Measurements from ENCODE around the gene AOAH.

The AOAH gene

GRCh38 chr7:36761835-36762234, 37.5 kb upstream of the AOAH start:
- no peaks in the 10 kb centered on the region for H3K9me3 Mint-ChIP-seq
- no peak for TF ChIP-seq CTCF (IDR thresholded peaks at IDR 0.05; ENCODE audit: unreplicated experiment in 3 of 3)
- no peaks in the 10 kb centered on the region for H3K27me3 Mint-ChIP-seq (ENCODE audit: low read depth)
- no peak overlapping the region for H3K4me3 Mint-ChIP-seq
- no peak overlapping the region for H3K27ac Mint-ChIP-seq
- H3K36me3 Mint-ChIP-seq (ENCODE audit: low read depth) = no peaks in the 10 kb centered on the region
- H3K4me1 Mint-ChIP-seq = peaks cover 23% of the 10 kb centered on the region

- H3K27ac Mint-ChIP-seq = peak overlapping the region in 1 of 3 experiments; percentile 15
- no peak overlapping the region for H3K4me3 Mint-ChIP-seq
- no peaks in the 10 kb centered on the region for H3K27me3 Mint-ChIP-seq (ENCODE audit: low read depth)
- TF ChIP-seq CTCF (IDR thresholded peaks at IDR 0.05; ENCODE audit: unreplicated experiment in 3 of 3) = no peak
- H3K36me3 Mint-ChIP-seq (ENCODE audit: low read depth) = no peaks in the 10 kb centered on the region
- peaks cover 23% of the 10 kb centered on the region for H3K4me1 Mint-ChIP-seq
- no peaks in the 10 kb centered on the region for H3K9me3 Mint-ChIP-seq
Observed at GRCh38 chr7:36760856-36761762, 36.8 kb upstream of the AOAH start.

DNA sequence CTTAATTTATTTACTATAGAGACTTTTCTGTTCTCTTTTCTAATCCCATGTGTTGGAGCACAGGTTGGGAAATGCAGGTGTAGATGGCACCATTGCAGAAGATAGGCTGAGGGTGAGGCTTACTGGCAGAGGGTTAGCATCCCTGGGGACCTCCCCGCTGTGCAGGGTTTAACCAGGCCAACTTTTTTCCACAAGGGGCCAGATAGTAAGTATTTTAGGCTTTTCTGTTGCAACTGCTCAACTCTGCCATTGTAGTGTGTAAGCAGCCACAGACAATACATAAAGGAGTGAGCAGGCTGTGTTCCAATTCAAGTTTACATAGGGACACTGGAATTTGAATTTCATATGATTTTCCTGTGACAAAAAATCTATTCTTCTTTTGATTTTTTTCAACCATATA, 34.6 kb upstream of the AOAH start:
- H3K27me3 Mint-ChIP-seq (ENCODE audit: low read depth) = no peaks in the 10 kb centered on the region

GRCh38 chr7:36755484-36755883, 31.2 kb upstream of the AOAH start:
- Mint-ChIP-seq H3K36me3 (ENCODE audit: low read depth) (no peaks in the 10 kb centered on the region), H3K27me3 (ENCODE audit: low read depth) (no peaks in the 10 kb centered on the region), H3K4me1 (peaks cover 14% of the 10 kb centered on the region)

More for the DNA sequence above, 34.6 kb upstream of the AOAH start:
- no peak overlapping the region for H3K4me3 Mint-ChIP-seq
- no peaks in the 10 kb centered on the region for H3K36me3 Mint-ChIP-seq (ENCODE audit: low read depth)
- no peak for TF ChIP-seq CTCF (IDR thresholded peaks at IDR 0.05; ENCODE audit: unreplicated experiment in 3 of 3)
- no peak overlapping the region for H3K27ac Mint-ChIP-seq
- peaks cover 28% of the 10 kb centered on the region for H3K4me1 Mint-ChIP-seq
- H3K9me3 Mint-ChIP-seq = no peaks in the 10 kb centered on the region

DNA sequence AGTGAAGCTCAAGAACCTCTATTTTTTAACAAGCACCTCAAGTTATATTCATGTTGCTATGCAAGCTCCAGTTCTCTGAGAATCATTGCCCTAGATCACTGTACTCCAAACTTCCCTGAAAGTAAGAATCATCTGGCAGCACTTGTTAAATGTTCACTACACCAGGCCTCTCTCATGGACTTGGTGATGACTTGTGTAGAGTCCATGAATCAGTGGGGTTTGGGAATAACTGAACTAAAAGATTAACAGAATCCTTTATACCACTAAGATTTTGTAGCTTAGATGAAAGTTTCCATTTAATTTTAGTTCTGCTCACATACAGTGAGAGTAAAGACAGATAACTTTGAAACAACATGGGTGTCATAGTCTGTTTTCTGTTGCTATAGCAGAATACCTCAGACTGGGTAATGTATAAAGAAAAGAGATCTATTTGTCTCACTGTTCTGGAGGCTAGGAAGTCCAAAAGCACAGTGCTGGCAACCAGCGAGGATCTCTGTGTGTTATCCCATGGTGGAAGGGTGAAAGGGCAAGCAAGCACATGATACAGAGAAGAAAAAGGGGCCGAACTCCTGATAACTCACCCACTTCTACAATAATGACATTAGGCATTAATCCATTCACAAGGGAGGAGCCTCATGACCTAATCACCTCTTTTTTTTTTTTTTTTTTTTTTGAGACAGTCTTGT, 27.9 kb upstream of the AOAH start:
- Mint-ChIP-seq H3K27ac (no peak overlapping the region), H3K4me3 (no peak overlapping the region), H3K36me3 (ENCODE audit: low read depth) (no peaks in the 10 kb centered on the region), H3K27me3 (ENCODE audit: low read depth) (no peaks in the 10 kb centered on the region), H3K4me1 (peaks cover 5% of the 10 kb centered on the region), H3K9me3 (no peaks in the 10 kb centered on the region)
- no peak for TF ChIP-seq CTCF (IDR thresholded peaks at IDR 0.05; ENCODE audit: unreplicated experiment in 3 of 3)

More at GRCh38 chr7:36755484-36755883, 31.2 kb upstream of the AOAH start:
- no peak for TF ChIP-seq CTCF (IDR thresholded peaks at IDR 0.05; ENCODE audit: unreplicated experiment in 3 of 3)
- H3K9me3 Mint-ChIP-seq = no peaks in the 10 kb centered on the region
- H3K4me3 Mint-ChIP-seq = no peak overlapping the region
- H3K27ac Mint-ChIP-seq = no peak overlapping the region

Measured in nephron (organoid).